WTC11 (cell line): ENCODE results near the gene HDGFL2. TPM values are rescaled to one million over a fixed set of nuclear protein-coding genes. Genes with fewer than 3 reads are reported as not detected.

Experiments used
- ATAC-seq: fragments of 200-7000 bp; cut with Tn5 transposase; 2 replicates; pipeline ENCODE4 v1.10.0; 2021; ENCODE audit warnings: mild to moderate bottlenecking, moderate library complexity
- CTCF ChIA-PET: fragments of 300-600 bp; sonication (Branson Sonifier 250); formaldehyde crosslinking; loops from one replicate; lab custom pipeline; 2021; ENCODE audit warnings: antibody characterized with exemption; lab: Charles Lee
- POLR2A ChIA-PET: fragments of 350-600 bp; sonication (Branson Sonifier 250); formaldehyde crosslinking; loops from one replicate; lab custom pipeline; 2021; ENCODE audit warnings: antibody characterized with exemption; lab: Charles Lee
- DNase-seq: peaks from one replicate; pipeline ENCODE4 v3.0.0; 2021; ENCODE audit warnings: low spot score
- H3K27ac Mint-ChIP-seq: 2 replicates; pipeline ENCODE4 v1.8.0; 2021; ENCODE audit warnings: mixed read lengths
- H3K27me3 Mint-ChIP-seq: 2 replicates; pipeline ENCODE4 v1.8.0; 2021; ENCODE audit warnings: low read depth, mild to moderate bottlenecking, moderate library complexity, mixed read lengths
- H3K36me3 Mint-ChIP-seq: 2 replicates; pipeline ENCODE4 v1.8.0; 2021; ENCODE audit warnings: mixed read lengths
- H3K4me1 Mint-ChIP-seq: 2 replicates; pipeline ENCODE4 v1.8.0; 2022; ENCODE audit warnings: mixed read lengths
- H3K4me3 Mint-ChIP-seq: 2 replicates; pipeline ENCODE4 v1.8.0; 2021; ENCODE audit warnings: mild to moderate bottlenecking, moderate library complexity, mixed read lengths
- H3K9me3 Mint-ChIP-seq: 2 replicates; pipeline ENCODE4 v1.8.0; 2021; ENCODE audit warnings: mixed read lengths
- CDX4 ChIP-seq: fragments of 250-450 bp; sonication (Bioruptor Pico); IDR thresholded peaks from 2 replicates; pipeline ENCODE4 v1.9.0; 2021; ENCODE audit warnings: moderate library complexity, mild to moderate bottlenecking, inconsistent platforms, borderline replicate concordance
- EMX1 ChIP-seq: fragments of 250-450 bp; sonication (Bioruptor Pico); IDR thresholded peaks from 2 replicates; pipeline ENCODE4 v1.8.0; 2021; ENCODE audit warnings: mild to moderate bottlenecking
- ERG ChIP-seq: fragments of 250-450 bp; sonication (Bioruptor Pico); IDR thresholded peaks from 2 replicates; pipeline ENCODE4 v1.8.0; 2021; ENCODE audit warnings: mild to moderate bottlenecking
- FOXK1 ChIP-seq: sonication (generic); formaldehyde crosslinking; IDR thresholded peaks from 2 replicates; pipeline ENCODE4 v1.8.0; 2022; ENCODE audit warnings: mild to moderate bottlenecking, moderate library complexity, missing genetic modification reagents
- FOXP1 ChIP-seq: sonication (generic); formaldehyde crosslinking; IDR thresholded peaks from 2 replicates; pipeline ENCODE4 v1.8.0; 2022; ENCODE audit warnings: missing genetic modification reagents, mild to moderate bottlenecking, moderate library complexity, borderline replicate concordance
- FOXP4 ChIP-seq: sonication (generic); formaldehyde crosslinking; IDR thresholded peaks from 2 replicates; pipeline ENCODE4 v1.8.0; 2022; ENCODE audit warnings: mild to moderate bottlenecking, missing genetic modification reagents
- HMGA2 ChIP-seq: fragments of 250-450 bp; sonication (Bioruptor Pico); IDR thresholded peaks from 2 replicates; pipeline ENCODE4 v1.4.0; 2021; ENCODE audit warnings: mild to moderate bottlenecking, moderate library complexity
- KAT7 ChIP-seq: sonication (generic); formaldehyde crosslinking; IDR thresholded peaks from 2 replicates; pipeline ENCODE4 v1.8.1; 2023; ENCODE audit warnings: missing genetic modification reagents, mild to moderate bottlenecking, borderline replicate concordance
- MYBL2 ChIP-seq: sonication (generic); formaldehyde crosslinking; IDR thresholded peaks from 2 replicates; pipeline ENCODE4 v1.8.1; 2023; ENCODE audit warnings: mild to moderate bottlenecking, moderate library complexity, missing genetic modification reagents
- SP1 ChIP-seq: sonication (generic); formaldehyde crosslinking; conservative IDR thresholded peaks from 2 replicates; pipeline ENCODE4 v1.8.1; 2022; ENCODE audit warnings: missing genetic modification reagents
- TEAD1 ChIP-seq: sonication (generic); formaldehyde crosslinking; IDR thresholded peaks from 2 replicates; pipeline ENCODE4 v1.8.0; 2022; ENCODE audit warnings: mild to moderate bottlenecking, missing genetic modification reagents
- USF2 ChIP-seq: sonication (generic); formaldehyde crosslinking; IDR thresholded peaks from 2 replicates; pipeline ENCODE4 v1.8.1; 2023; ENCODE audit warnings: mild to moderate bottlenecking, missing genetic modification reagents, moderate library complexity
- ZNF121 ChIP-seq: sonication (generic); formaldehyde crosslinking; IDR thresholded peaks from 2 replicates; pipeline ENCODE4 v1.8.0; 2023; ENCODE audit warnings: missing genetic modification reagents
- ZNF219 ChIP-seq: sonication (generic); formaldehyde crosslinking; IDR thresholded peaks from 2 replicates; pipeline ENCODE4 v1.8.0; 2023; ENCODE audit warnings: missing genetic modification reagents, mild to moderate bottlenecking, borderline replicate concordance
- total RNA-seq: library from RNA; stranded (reverse); gene quantifications from 3 replicates; pipeline ENCODE4 v1.2.3, GENCODE V29; 2021
- TF ChIP-seq, protein P1 (sequence below): sonication (generic); formaldehyde crosslinking; IDR thresholded peaks from 2 replicates; pipeline ENCODE4 v1.8.0; 2022; ENCODE audit warnings: mild to moderate bottlenecking, missing genetic modification reagents
- TF ChIP-seq, protein P2 (sequence below): sonication (generic); formaldehyde crosslinking; IDR thresholded peaks from 2 replicates; pipeline ENCODE4 v1.8.0; 2023; ENCODE audit warnings: mild to moderate bottlenecking, missing genetic modification reagents
- TF ChIP-seq, protein P3 (sequence below): fragments of 250-450 bp; sonication (Bioruptor Pico); IDR thresholded peaks from 2 replicates; pipeline ENCODE4 v1.9.0; 2021; ENCODE audit warnings: mild to moderate bottlenecking

Gene HDGFL2
- total RNA-seq, 1 experiment from 2014 or later: 115 TPM

DNA sequence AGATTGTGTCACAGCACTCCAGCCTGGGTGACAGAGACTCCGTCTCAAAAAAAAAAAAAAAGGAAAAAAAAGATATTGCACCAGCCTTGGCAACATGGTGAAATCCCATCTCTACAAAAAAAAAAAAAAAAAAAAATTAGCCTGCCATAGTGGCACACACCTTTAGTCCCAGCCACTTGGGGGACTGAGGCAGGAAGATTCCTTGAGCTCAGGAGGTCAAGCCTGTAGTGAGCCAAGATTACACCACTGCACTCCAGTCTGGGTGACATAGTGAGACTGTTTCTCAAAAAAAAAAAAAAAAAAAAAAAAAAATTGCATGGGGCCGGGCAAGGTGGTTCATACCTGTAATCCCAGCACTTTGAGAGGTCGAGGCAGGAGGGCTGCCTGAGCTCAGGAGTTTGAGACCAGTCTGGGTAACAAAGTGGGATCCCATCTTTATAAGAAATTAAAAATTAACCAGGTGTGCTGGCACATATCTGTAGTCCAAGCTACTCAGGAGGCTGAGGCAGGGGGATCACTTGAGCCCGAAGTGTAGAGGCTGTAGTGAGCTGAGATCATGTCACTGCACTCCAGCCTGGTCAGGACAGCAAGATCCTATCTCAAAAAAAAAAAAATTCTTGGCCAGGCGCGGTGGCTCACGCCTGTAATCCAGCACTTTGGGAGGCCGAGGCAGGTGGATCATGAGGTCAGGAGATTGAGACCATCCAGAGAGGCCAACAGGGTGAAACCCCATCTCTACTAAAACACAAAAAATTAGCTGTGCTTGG, 7.1 kb upstream of the HDGFL2 start:
- no peak overlapping the region for H3K4me3 Mint-ChIP-seq
- no peaks in the 10 kb centered on the region for H3K4me1 Mint-ChIP-seq
- ChIA-PET CTCF (interaction anchor here (0.7 to 1.0 kb wide), 3 partner anchors 91 to 409 kb away, joined by 3 to 4 read pairs (median 3); no protein-coding TSS in a partner anchor), POLR2A (interaction anchor here (0.7 kb wide), 1 partner anchor 10 kb away, joined by 4 read pairs; no protein-coding TSS in a partner anchor)
- DNase-seq (no peak), ATAC-seq (no peak)
- H3K27me3 Mint-ChIP-seq: peaks cover 13% of the 10 kb centered on the region
- TF ChIP-seq TEAD1: no peak
- TF ChIP-seq CDX4 (CRISPR knock-in tag): no peak
- no peak for TF ChIP-seq SP1 (CRISPR knock-in tag)
- no peak for TF ChIP-seq ZNF121 (CRISPR knock-in tag)
- no peak for TF ChIP-seq ERG (CRISPR knock-in tag)
- TF ChIP-seq FOXK1 (CRISPR knock-in tag): no peak
- no peak for TF ChIP-seq ZNF219
- TF ChIP-seq, protein P1, sequence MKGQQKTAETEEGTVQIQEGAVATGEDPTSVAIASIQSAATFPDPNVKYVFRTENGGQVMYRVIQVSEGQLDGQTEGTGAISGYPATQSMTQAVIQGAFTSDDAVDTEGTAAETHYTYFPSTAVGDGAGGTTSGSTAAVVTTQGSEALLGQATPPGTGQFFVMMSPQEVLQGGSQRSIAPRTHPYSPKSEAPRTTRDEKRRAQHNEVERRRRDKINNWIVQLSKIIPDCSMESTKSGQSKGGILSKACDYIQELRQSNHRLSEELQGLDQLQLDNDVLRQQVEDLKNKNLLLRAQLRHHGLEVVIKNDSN (CRISPR knock-in tag): no peak
- H3K36me3 Mint-ChIP-seq: no peaks in the 10 kb centered on the region
- H3K27ac Mint-ChIP-seq: no peak overlapping the region
- H3K9me3 Mint-ChIP-seq: no peaks in the 10 kb centered on the region; the same call in 1 of the 2 replicates

DNA sequence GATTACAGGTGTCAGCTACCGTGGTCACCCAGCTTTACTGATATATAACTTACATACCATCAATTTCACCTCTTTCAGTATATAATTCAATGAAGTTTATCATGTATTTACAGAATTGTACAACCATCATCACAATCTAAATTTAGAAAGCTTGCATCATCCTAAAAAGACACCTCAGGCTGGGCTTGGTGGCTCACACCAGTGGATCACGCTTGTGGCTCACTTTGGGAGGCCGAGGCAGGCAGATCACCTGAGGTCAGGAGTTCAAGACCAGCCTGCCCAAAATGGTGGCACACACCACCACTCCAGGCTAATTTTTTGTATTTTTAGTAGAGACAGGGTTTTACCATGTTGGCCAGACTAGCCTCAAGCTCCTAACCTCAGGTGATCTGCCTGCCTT, 4.3 kb upstream of the HDGFL2 start:
- Mint-ChIP-seq H3K36me3 (no peaks in the 10 kb centered on the region), H3K4me1 (no peaks in the 10 kb centered on the region), H3K9me3 (no peaks in the 10 kb centered on the region; the same call in 1 of the 2 replicates), H3K4me3 (no peak overlapping the region), H3K27ac (no peak overlapping the region), H3K27me3 (peaks cover 3% of the 10 kb centered on the region)
- POLR2A ChIA-PET: no interaction called here
- no peak for TF ChIP-seq EMX1 (CRISPR knock-in tag)
- TF ChIP-seq, protein P2, sequence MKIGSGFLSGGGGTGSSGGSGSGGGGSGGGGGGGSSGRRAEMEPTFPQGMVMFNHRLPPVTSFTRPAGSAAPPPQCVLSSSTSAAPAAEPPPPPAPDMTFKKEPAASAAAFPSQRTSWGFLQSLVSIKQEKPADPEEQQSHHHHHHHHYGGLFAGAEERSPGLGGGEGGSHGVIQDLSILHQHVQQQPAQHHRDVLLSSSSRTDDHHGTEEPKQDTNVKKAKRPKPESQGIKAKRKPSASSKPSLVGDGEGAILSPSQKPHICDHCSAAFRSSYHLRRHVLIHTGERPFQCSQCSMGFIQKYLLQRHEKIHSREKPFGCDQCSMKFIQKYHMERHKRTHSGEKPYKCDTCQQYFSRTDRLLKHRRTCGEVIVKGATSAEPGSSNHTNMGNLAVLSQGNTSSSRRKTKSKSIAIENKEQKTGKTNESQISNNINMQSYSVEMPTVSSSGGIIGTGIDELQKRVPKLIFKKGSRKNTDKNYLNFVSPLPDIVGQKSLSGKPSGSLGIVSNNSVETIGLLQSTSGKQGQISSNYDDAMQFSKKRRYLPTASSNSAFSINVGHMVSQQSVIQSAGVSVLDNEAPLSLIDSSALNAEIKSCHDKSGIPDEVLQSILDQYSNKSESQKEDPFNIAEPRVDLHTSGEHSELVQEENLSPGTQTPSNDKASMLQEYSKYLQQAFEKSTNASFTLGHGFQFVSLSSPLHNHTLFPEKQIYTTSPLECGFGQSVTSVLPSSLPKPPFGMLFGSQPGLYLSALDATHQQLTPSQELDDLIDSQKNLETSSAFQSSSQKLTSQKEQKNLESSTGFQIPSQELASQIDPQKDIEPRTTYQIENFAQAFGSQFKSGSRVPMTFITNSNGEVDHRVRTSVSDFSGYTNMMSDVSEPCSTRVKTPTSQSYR (CRISPR knock-in tag): no peak
- DNase-seq (no peak), ATAC-seq (no peak)
- CTCF ChIA-PET: interaction anchor here (0.6 to 0.9 kb wide), 2 partner anchors 56 to 206 kb away, joined by 3 to 4 read pairs; no protein-coding TSS in a partner anchor

DNA sequence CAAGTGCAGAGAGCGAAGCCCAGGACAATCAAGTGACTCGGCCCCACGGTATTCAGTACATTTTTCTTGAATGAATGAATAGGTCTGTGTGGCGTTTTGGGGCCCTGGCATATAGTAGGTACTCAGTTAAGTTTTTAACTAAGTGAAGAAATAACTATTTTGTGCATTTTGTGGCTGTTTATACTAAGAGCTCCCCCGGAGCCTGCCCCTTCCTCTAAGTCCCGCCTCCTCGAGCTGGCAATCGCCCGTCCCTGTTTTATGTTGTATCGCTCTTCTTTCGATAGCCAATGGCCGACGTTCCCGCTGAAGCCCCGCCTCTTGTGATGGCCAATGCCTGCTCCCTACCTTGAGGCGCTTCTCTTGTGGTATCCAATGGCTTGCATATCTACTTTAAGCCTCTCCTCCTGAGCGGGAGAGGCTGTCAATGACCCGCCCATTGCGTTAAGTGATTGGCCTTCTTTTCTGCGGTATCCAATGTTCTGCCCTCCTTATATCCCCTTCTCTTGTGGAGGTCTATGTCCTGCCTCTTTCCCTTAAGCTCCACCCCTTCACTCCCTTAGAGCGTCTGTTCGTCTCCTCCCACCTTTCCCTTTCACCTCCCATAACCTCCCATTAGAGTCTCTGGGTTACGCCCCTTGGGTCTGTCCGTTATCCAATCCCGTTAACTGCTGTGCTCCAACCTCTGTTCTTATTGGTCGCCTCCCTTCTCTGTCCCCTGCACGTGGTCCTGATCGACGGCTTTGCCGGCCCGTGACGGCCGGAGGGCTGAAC, 509 bp upstream of the HDGFL2 start:
- Mint-ChIP-seq H3K27ac (no peak overlapping the region), H3K4me3 (no peak overlapping the region), H3K4me1 (peaks cover 10% of the 10 kb centered on the region), H3K36me3 (peaks cover 4% of the 10 kb centered on the region), H3K9me3 (no peaks in the 10 kb centered on the region; the same call in 1 of the 2 replicates), H3K27me3 (no peaks in the 10 kb centered on the region)
- peak; percentile 88 for ATAC-seq
- ChIA-PET CTCF (interaction anchor here (0.7 to 6.3 kb wide), 19 partner anchors 10 to 338 kb away, joined by 3 to 79 read pairs (median 5); partner anchors contain the start of genes CHAF1A, PLIN5 and SH3GL1), POLR2A (interaction anchor here (0.6 to 1.5 kb wide), 5 partner anchors 45 to 1262 kb away, joined by 3 to 5 read pairs (median 3); partner anchors contain the start of genes CHAF1A and PLIN5)
- DNase-seq: peak; percentile 97
- TF ChIP-seq KAT7 (CRISPR knock-in tag) (no peak), MYBL2 (CRISPR knock-in tag) (no peak), FOXP1 (CRISPR knock-in tag) (no peak), USF2 (peak; percentile 99), HMGA2 (CRISPR knock-in tag) (no peak), FOXP4 (CRISPR knock-in tag) (no peak)
- TF ChIP-seq, protein P3, sequence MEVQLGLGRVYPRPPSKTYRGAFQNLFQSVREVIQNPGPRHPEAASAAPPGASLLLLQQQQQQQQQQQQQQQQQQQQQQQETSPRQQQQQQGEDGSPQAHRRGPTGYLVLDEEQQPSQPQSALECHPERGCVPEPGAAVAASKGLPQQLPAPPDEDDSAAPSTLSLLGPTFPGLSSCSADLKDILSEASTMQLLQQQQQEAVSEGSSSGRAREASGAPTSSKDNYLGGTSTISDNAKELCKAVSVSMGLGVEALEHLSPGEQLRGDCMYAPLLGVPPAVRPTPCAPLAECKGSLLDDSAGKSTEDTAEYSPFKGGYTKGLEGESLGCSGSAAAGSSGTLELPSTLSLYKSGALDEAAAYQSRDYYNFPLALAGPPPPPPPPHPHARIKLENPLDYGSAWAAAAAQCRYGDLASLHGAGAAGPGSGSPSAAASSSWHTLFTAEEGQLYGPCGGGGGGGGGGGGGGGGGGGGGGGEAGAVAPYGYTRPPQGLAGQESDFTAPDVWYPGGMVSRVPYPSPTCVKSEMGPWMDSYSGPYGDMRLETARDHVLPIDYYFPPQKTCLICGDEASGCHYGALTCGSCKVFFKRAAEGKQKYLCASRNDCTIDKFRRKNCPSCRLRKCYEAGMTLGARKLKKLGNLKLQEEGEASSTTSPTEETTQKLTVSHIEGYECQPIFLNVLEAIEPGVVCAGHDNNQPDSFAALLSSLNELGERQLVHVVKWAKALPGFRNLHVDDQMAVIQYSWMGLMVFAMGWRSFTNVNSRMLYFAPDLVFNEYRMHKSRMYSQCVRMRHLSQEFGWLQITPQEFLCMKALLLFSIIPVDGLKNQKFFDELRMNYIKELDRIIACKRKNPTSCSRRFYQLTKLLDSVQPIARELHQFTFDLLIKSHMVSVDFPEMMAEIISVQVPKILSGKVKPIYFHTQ (CRISPR knock-in tag): no peak
